HFFc6 (cell line): ENCODE measurements around the gene PBLD. TPM values are rescaled to one million over a fixed set of nuclear protein-coding genes. Genes with fewer than 3 reads are reported as not detected.
"Not testable (repeated sequence)": the region's sequence is repeated elsewhere in the genome, so short reads cannot be mapped to it uniquely, and the experiment has no call there.

Experiments
- DNase-seq: peaks from one replicate; pipeline ENCODE4 v3.0.0-alpha.2; 2018
- H3K27ac Mint-ChIP-seq: 2 replicates; pipeline ENCODE4 v1.8.0; 2020; ENCODE audit warnings: mild to moderate bottlenecking, mixed read lengths
- H3K27me3 Mint-ChIP-seq: 2 replicates; pipeline ENCODE4 v1.8.0; 2021; ENCODE audit warnings: mild to moderate bottlenecking, moderate library complexity, mixed read lengths; ENCODE audit not compliant: insufficient read depth
- H3K36me3 Mint-ChIP-seq: 2 replicates; pipeline ENCODE4 v1.8.0; 2021; ENCODE audit warnings: low read depth, mixed read lengths
- H3K4me1 Mint-ChIP-seq: 2 replicates; pipeline ENCODE4 v1.8.0; 2020; ENCODE audit warnings: low read depth, mixed read lengths
- H3K4me3 Mint-ChIP-seq: 2 replicates; pipeline ENCODE4 v1.8.0; 2020; ENCODE audit warnings: mild to moderate bottlenecking, moderate library complexity, mixed read lengths
- H3K9me3 Mint-ChIP-seq: 2 replicates; pipeline ENCODE4 v1.8.0; 2020; ENCODE audit warnings: mild to moderate bottlenecking, mixed read lengths
- total RNA-seq, 6 experiments: library from RNA; stranded (reverse); fragmentation: NEBNext Ultra II Directional; extraction: Animal tissue kit (Norgen Biotek cat#: 25700); gene quantifications; 2 replicates in 1 of 6; 3 replicates in 5 of 6; pipeline ENCODE4 v1.2.3, GENCODE V29; 2021
- TF ChIP-seq, protein P1 (sequence below): fragments of 200-600 bp; sonication (generic); IDR thresholded peaks from 2 replicates; pipeline ENCODE4 v1.5.0; 2021; ENCODE audit warnings: antibody characterized with exemption, mild to moderate bottlenecking

Gene PBLD
- total RNA-seq, 6 experiments from 2014 or later = 9.9 to 13.6 (median 11.5) TPM

DNA sequence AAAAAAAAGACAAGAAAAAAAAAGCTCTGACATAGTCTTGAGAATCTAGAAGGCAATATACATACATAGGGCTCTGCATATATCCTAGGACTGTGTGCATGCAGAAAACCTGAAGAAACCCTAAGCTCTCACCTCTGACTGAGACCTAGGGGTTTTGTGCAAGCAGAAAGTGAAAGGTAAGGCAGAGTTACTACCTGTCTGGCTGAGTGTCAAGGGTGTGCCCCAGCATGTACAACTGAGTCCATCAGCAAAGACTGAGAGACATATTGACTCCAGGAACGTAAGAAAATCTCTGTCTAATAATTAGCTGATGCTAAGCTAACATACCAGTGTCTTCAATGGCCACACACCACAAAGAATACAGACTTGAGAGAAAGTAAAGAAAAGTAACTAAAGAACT is 17.1 kb downstream of the PBLD start:
- H3K9me3 Mint-ChIP-seq = peaks cover 20% of the 10 kb centered on the region
- H3K4me3 Mint-ChIP-seq = no peak overlapping the region
- no peak for DNase-seq
- H3K4me1 Mint-ChIP-seq = no peaks in the 10 kb centered on the region
- no peak overlapping the region for H3K27ac Mint-ChIP-seq
- peaks cover 18% of the 10 kb centered on the region for H3K36me3 Mint-ChIP-seq
- H3K27me3 Mint-ChIP-seq = peaks cover 1% of the 10 kb centered on the region
- TF ChIP-seq, protein P1, sequence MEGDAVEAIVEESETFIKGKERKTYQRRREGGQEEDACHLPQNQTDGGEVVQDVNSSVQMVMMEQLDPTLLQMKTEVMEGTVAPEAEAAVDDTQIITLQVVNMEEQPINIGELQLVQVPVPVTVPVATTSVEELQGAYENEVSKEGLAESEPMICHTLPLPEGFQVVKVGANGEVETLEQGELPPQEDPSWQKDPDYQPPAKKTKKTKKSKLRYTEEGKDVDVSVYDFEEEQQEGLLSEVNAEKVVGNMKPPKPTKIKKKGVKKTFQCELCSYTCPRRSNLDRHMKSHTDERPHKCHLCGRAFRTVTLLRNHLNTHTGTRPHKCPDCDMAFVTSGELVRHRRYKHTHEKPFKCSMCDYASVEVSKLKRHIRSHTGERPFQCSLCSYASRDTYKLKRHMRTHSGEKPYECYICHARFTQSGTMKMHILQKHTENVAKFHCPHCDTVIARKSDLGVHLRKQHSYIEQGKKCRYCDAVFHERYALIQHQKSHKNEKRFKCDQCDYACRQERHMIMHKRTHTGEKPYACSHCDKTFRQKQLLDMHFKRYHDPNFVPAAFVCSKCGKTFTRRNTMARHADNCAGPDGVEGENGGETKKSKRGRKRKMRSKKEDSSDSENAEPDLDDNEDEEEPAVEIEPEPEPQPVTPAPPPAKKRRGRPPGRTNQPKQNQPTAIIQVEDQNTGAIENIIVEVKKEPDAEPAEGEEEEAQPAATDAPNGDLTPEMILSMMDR = no peak

GRCh38 chr10:68314930-68315329 is 17.8 kb downstream of the PBLD start:
- peaks cover 18% of the 10 kb centered on the region for H3K36me3 Mint-ChIP-seq
- H3K4me1 Mint-ChIP-seq, H3K27ac Mint-ChIP-seq, H3K4me3 Mint-ChIP-seq, H3K27me3 Mint-ChIP-seq, DNase-seq: not testable (repeated sequence)
- peaks cover 20% of the 10 kb centered on the region for H3K9me3 Mint-ChIP-seq

DNA sequence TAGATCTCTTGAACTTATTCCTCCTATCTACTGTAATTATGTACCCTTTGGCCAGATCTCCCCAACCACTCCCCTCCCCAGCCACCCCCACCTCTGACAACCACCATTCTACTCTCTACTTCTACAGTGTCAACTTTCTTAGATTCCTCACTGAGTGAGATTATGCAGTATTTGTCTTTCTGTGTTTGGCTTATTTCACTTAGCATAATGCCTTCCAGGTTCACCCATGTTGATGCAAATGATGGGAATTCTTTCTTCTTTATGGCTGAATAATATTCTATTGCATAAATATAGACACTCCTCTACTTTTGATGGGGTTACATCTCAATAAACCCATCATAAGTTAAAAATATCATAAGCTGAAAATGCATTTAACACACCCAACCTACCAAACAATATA is 22.2 kb downstream of the PBLD start:
- no peaks in the 10 kb centered on the region; the same call in 1 of the 2 replicates for H3K9me3 Mint-ChIP-seq

DNA sequence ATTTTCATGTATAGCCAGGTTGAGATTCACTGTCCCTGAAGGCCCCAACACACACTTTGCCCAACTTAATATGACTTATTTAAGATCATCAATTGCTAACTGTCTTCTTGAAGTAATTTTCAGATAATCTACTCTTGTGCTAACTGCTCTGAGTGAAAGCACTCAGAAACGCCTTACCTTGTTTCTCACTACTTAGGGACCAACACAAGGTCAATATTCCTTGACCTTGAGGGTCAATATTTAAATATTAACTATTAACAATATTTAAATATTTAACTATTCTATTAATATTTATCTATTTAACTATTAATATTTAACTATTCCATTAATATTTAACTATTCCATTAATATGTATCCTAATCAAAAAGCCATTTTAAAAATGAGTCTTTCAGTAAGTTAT is 26.9 kb downstream of the PBLD start:
- Mint-ChIP-seq H3K9me3 (no peaks in the 10 kb centered on the region), H3K27me3 (no peaks in the 10 kb centered on the region), H3K4me1 (peaks cover 9% of the 10 kb centered on the region), H3K4me3 (no peak overlapping the region), H3K27ac (no peak overlapping the region), H3K36me3 (no peaks in the 10 kb centered on the region)
- DNase-seq = no peak
- TF ChIP-seq, protein P1 = no peak

More for the DNA sequence above, 22.2 kb downstream of the PBLD start:
- H3K4me3 Mint-ChIP-seq = no peak overlapping the region
- H3K27me3 Mint-ChIP-seq = no peaks in the 10 kb centered on the region; the same call in 1 of the 2 replicates
- TF ChIP-seq, protein P1 = no peak
- 0 out of 2 replicates have a peak, but pooled peaks cover under 1% of the 10 kb centered on the region for H3K36me3 Mint-ChIP-seq
- H3K4me1 Mint-ChIP-seq = no peaks in the 10 kb centered on the region
- H3K27ac Mint-ChIP-seq = no peak overlapping the region
- no peak for DNase-seq

DNA sequence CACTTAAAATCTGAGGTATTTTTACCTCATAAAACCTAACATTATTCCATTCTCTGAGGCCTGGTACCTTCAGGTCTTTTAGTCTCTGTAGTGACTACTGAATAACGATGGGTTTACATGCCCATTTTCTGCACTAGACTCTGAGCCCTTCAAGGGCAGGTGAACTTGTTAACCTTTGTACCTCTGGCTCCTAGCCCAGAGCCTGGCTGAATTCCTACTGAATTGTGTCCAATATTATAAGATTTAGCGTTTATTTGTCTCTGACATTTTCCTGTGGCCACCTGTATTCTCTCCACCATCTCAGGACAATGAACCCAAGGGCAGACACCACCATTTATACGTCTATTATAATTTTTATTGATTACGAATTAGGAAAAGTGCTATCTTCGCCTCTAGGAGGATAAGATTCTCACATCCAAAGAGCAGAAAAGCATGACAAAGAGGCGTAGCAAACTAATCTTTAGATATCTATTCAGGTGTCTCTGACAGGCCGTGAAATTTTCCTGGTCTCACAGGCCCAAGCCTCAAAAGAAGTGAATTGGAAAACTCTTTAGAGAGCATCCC is 28.8 kb downstream of the PBLD start:
- Mint-ChIP-seq H3K27me3 (no peaks in the 10 kb centered on the region), H3K27ac (no peak overlapping the region), H3K9me3 (no peaks in the 10 kb centered on the region), H3K4me1 (peaks cover 9% of the 10 kb centered on the region), H3K4me3 (no peak overlapping the region), H3K36me3 (no peaks in the 10 kb centered on the region)
- no peak for DNase-seq
- TF ChIP-seq, protein P1 = no peak

DNA sequence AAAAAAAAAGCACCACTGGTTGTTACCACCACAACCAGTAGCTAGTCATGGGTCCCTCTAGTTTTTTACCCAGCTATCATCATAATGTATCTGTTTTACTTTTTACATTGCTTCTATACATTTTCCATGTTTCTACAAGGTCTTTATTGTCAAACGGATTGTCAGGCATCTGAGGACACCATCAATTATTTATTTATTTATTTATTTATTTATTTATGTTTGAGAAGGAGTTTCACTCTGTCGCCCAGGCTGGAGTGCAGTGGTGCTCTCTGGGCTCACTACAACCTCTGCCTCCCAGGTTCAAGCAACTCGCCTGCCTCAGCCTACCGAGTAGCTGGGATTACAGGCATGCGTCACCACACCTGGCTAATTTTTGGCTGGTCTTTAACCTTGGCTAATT is 29.9 kb downstream of the PBLD start:
- Mint-ChIP-seq H3K36me3 (no peaks in the 10 kb centered on the region), H3K27me3 (no peaks in the 10 kb centered on the region), H3K27ac (no peak overlapping the region), H3K4me3 (no peak overlapping the region), H3K9me3 (no peaks in the 10 kb centered on the region), H3K4me1 (peaks cover 9% of the 10 kb centered on the region)
- TF ChIP-seq, protein P1 = no peak
- DNase-seq = no peak
